ENCODE measurements around the gene PLD4.
"Not testable (repeated sequence)": the region's sequence is repeated elsewhere in the genome, so short reads cannot be mapped to it uniquely, and the experiment has no call there.

PLD4 gene

GRCh38 chr14:104885031-104885972 lies 39.4 kb upstream of the PLD4 start:
- Histone ChIP-seq H3K27ac (no peak overlapping the region), H3K36me3 (peaks cover 0 to 43% (median 0%) of the 10 kb centered on the region in 11 experiments; a peak in 4 of 22 replicates)

GRCh38 chr14:104885973-104886689 lies 38.5 kb upstream of the PLD4 start:
- H3K9me3 ChIP-seq (replicated peaks in 1 of 11) = no peaks in the 10 kb centered on the region
- no peak overlapping the region for H3K27ac ChIP-seq
- no peak overlapping the region for H3K9ac ChIP-seq
- H3K4me3 ChIP-seq = no peak overlapping the region
- H3K27me3 ChIP-seq = peaks cover 0 to 13% (median 6%) of the 10 kb centered on the region in 11 experiments; a peak in 12 of 22 replicates
- H3K4me1 ChIP-seq = peaks cover 0 to 35% (median 26%) of the 10 kb centered on the region in 10 experiments; a peak in 17 of 20 replicates
- peaks cover 0 to 36% (median 0%) of the 10 kb centered on the region in 11 experiments; a peak in 4 of 22 replicates for H3K36me3 ChIP-seq
- no peak for TF ChIP-seq Cebpa-rat (IDR thresholded peaks at IDR 0.05)
- H4K20me1 ChIP-seq = peaks cover 0 to 72% (median 0%) of the 10 kb centered on the region in 11 experiments; a peak in 9 of 22 replicates
- no peak overlapping the region for H3K4me2 ChIP-seq

More at GRCh38 chr14:104885031-104885972, 39.4 kb upstream of the PLD4 start:
- Histone ChIP-seq H3K4me3 (no peak overlapping the region), H4K20me1 (peaks cover 0 to 81% (median 0%) of the 10 kb centered on the region in 11 experiments; a peak in 9 of 22 replicates), H3K4me1 (peaks cover 0 to 36% (median 26%) of the 10 kb centered on the region in 10 experiments; a peak in 17 of 20 replicates), H3K4me2 (peak overlapping the region in 3 of 11 experiments; percentile 18 to 31 (median 30); a peak in 4 of 22 replicates), H3K27me3 (peaks cover 0 to 13% (median 6%) of the 10 kb centered on the region in 11 experiments; a peak in 12 of 22 replicates), H3K9ac (no peak overlapping the region), H3K9me3 (replicated peaks in 1 of 11) (no peaks in the 10 kb centered on the region)
- TF ChIP-seq Cebpa-rat (IDR thresholded peaks at IDR 0.05) = no peak

- Histone ChIP-seq H3K9ac (no peak overlapping the region), H3K27ac (no peak overlapping the region), H4K20me1 (peaks cover 0 to 64% (median 0%) of the 10 kb centered on the region in 11 experiments; a peak in 9 of 22 replicates), H3K4me3 (no peak overlapping the region), H3K4me2 (no peak overlapping the region), H3K36me3 (peaks cover 0 to 36% (median 0%) of the 10 kb centered on the region in 11 experiments; a peak in 4 of 22 replicates), H3K27me3 (peaks cover 0 to 13% (median 6%) of the 10 kb centered on the region in 11 experiments; a peak in 12 of 22 replicates), H3K9me3 (replicated peaks in 1 of 11) (no peaks in the 10 kb centered on the region), H3K4me1 (peaks cover 0 to 27% (median 18%) of the 10 kb centered on the region in 10 experiments; a peak in 16 of 20 replicates)
- TF ChIP-seq Cebpa-rat (IDR thresholded peaks at IDR 0.05) = no peak
Measured at GRCh38 chr14:104886690-104887622, 37.7 kb upstream of the PLD4 start.

- Histone ChIP-seq H3K4me2 (no peak overlapping the region), H4K20me1 (peaks cover 0 to 59% (median 0%) of the 10 kb centered on the region in 11 experiments; a peak in 6 of 22 replicates), H3K4me3 (no peak overlapping the region), H3K4me1 (peaks cover 0 to 23% (median 14%) of the 10 kb centered on the region in 10 experiments; a peak in 16 of 20 replicates), H3K27me3 (peaks cover 0 to 13% (median 6%) of the 10 kb centered on the region in 11 experiments; a peak in 12 of 22 replicates), H3K9ac (no peak overlapping the region), H3K27ac (no peak overlapping the region), H3K36me3 (peaks cover 0 to 36% (median 0%) of the 10 kb centered on the region in 11 experiments; a peak in 4 of 22 replicates), H3K9me3 (replicated peaks in 1 of 11) (no peaks in the 10 kb centered on the region)
- no peak for TF ChIP-seq Cebpa-rat (IDR thresholded peaks at IDR 0.05)
Measured at GRCh38 chr14:104887623-104888488, 36.8 kb upstream of the PLD4 start.

DNA sequence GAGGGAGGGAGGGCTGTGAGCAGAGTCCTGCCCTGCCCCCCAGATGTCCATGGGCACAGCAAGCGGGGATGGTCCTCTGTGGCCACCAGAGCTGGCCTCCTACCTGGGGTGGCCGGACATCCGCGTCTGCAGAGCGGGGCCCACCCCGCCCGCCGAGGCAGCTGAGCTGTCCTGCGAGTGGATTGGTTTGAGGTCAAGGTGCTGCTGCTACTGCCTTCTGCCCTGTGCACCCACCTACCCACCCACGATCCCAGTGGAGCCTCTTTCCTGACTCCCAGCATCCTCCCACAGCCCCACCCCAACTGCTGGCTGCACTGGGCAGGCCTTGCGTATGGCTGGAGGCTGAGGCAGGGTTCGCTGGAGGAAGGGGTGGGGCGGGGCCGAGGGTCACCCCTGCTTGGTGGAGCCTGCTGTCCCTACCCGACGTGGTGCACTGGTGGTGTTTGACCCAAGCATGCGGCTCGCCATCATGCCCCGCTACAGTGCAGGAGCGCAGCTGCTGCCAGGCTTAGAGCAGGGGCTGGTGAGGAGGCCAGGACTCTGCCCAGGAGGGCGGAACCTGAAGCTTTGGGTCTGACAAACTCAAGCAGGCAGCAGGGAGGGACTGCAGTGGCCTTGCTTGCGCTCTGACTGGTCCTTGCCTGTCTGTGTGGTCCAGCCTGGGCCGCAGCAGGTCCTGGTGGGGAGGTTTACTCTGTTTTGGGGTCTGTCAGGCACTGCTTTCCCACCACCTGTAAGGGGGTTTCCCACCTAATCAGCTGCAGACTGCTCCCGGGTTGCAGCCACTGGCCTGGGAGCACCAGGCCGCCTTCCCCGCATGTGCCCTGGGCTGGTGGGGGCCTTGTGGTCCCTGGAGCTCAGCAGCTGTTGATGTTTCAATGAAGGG lies 35.9 kb upstream of the PLD4 start:
- Histone ChIP-seq H3K9ac (no peak overlapping the region), H4K20me1 (peaks cover 0 to 57% (median 0%) of the 10 kb centered on the region in 11 experiments; a peak in 6 of 22 replicates), H3K36me3 (peaks cover 0 to 27% (median 0%) of the 10 kb centered on the region in 11 experiments; a peak in 4 of 22 replicates), H3K4me2 (peak overlapping the region in 1 of 11 experiments; percentile 15; a peak in 1 of 22 replicates), H3K27me3 (peaks cover 0 to 13% (median 6%) of the 10 kb centered on the region in 11 experiments; a peak in 12 of 22 replicates), H3K4me1 (peaks cover 0 to 23% (median 14%) of the 10 kb centered on the region in 10 experiments; a peak in 15 of 20 replicates), H3K4me3 (no peak overlapping the region), H3K9me3 (replicated peaks in 1 of 11) (no peaks in the 10 kb centered on the region), H3K27ac (no peak overlapping the region)
- TF ChIP-seq Cebpa-rat (IDR thresholded peaks at IDR 0.05) = no peak

- TF ChIP-seq Cebpa-rat (IDR thresholded peaks at IDR 0.05) = no peak
- Histone ChIP-seq H3K4me1 (peaks cover 0 to 27% (median 19%) of the 10 kb centered on the region in 10 experiments; a peak in 17 of 20 replicates), H4K20me1 (peaks cover 0 to 56% (median 0%) of the 10 kb centered on the region in 11 experiments; a peak in 6 of 22 replicates), H3K27ac (no peak overlapping the region), H3K9ac (no peak overlapping the region), H3K4me3 (no peak overlapping the region), H3K27me3 (peaks cover 0 to 13% (median 6%) of the 10 kb centered on the region in 11 experiments; a peak in 11 of 22 replicates), H3K9me3 (replicated peaks in 1 of 11) (no peaks in the 10 kb centered on the region), H3K36me3 (peaks cover 0 to 25% (median 0%) of the 10 kb centered on the region in 11 experiments; a peak in 4 of 22 replicates), H3K4me2 (peak overlapping the region in 1 of 11 experiments; percentile 15; a peak in 1 of 22 replicates)
Measured at GRCh38 chr14:104889375-104889757, 35.3 kb upstream of the PLD4 start.

DNA sequence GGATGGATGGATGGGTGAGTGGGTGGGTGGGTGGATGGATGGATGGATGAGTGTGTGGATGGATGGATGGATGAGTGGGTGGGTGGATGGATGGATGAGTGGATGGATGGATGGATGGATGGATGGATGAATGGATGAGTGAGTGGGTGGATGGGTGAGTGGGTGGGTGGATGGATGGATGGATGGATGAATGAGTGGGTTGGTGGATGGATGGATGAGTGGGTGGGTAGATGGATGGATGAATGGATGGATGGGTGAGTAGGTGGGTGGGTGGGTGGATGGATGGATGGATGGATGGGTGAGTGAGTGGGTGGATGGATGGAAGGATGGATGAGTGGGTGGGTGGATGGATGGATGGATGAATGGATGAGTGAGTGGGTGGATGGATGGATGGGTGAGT lies 34.4 kb upstream of the PLD4 start:
- H3K4me3 ChIP-seq; H3K27ac ChIP-seq; H3K27me3 ChIP-seq; H3K4me2 ChIP-seq; H3K9ac ChIP-seq; H3K9me3 ChIP-seq (replicated peaks in 1 of 11): not testable (repeated sequence)
- peaks cover 0 to 25% (median 0%) of the 10 kb centered on the region in 11 experiments; a peak in 4 of 22 replicates for H3K36me3 ChIP-seq
- peaks cover 3 to 32% (median 28%) of the 10 kb centered on the region in 10 experiments for H3K4me1 ChIP-seq
- peaks cover 0 to 58% (median 0%) of the 10 kb centered on the region in 11 experiments; a peak in 6 of 22 replicates for H4K20me1 ChIP-seq

Measured in BLaER1 treated with 17β-estradiol and CSF1 and Interleukin-3, amounts not matched to agents 10 nM and 100 nM (cell line).